Measurements from ENCODE around the gene CABP5.

DNA sequence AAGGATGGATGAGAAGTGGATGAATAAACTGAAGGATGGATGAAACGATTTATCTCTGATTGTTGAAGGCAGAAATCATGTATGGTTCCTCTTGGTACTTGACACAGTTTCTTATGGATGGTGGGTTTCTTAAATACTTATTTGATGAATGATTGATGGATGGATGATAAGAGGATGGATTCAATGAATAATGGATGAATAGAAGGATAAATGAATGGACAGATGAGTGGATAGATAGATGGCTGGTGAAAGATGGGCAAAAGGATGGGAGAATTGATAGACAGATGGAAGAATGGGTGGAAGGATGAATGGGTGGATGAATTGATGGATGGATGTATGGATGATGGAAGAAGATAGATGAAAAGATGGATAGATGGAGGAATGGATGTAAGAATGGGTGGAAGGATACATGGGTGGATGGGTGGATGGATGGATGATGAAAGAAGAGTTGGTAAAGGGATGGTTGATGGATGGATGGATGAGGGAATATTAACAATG is 47.6 kb downstream of the CABP5 start:
- no peak for TF ChIP-seq YY1 (IDR thresholded peaks at IDR 0.05; ENCODE audit: insufficient read depth, insufficient read length)
- TF ChIP-seq ZNF274 (IDR thresholded peaks at IDR 0.05; ENCODE audit: low read depth, low read length), result no peak

Data from NT2/D1 (cell line).